A673 (cell line): ENCODE measurements around the gene GPATCH2L. TPM values are rescaled to one million over a fixed set of nuclear protein-coding genes. Genes with fewer than 3 reads are reported as not detected.

Experiments used
- BruUV-seq: library from RNA; stranded (reverse); fragments of 400-500 nt; replicated peaks from 2 replicates; lab custom pipeline; 2021; lab: Mats Ljungman, UMichigan
- CTCF ChIA-PET: fragments of 300-600 bp; sonication (Branson Sonifier 250); formaldehyde crosslinking; loops from one replicate; lab custom pipeline; 2022; ENCODE audit warnings: antibody characterized with exemption; lab: Charles Lee
- POLR2A ChIA-PET: fragments of 300-600 bp; sonication (Branson Sonifier 250); formaldehyde crosslinking; loops from one replicate; lab custom pipeline; 2022; ENCODE audit warnings: antibody characterized with exemption; ENCODE audit not compliant: low non-redundant PET; lab: Charles Lee
- DNase-seq: peaks from one replicate; pipeline ENCODE4 v3.0.0-alpha.2; 2015; ENCODE audit warnings: low spot score
- H3K27ac ChIP-seq: fragments of 200-600 bp; sonication (generic); 2 replicates; pipeline ENCODE4 v1.5.1; 2016; ENCODE audit warnings: mixed run types, low read depth, mild to moderate bottlenecking, mixed read lengths, antibody characterized with exemption, low read length; ENCODE audit not compliant: poor library complexity, severe bottlenecking
- H3K27me3 ChIP-seq: fragments of 200-600 bp; sonication (generic); replicated peaks from 2 replicates; pipeline ENCODE4 v1.6.1; 2017; ENCODE audit warnings: mixed run types, low read depth, mild to moderate bottlenecking, mixed read lengths, antibody characterized with exemption, low read length; ENCODE audit not compliant: insufficient read depth, poor library complexity
- H3K36me3 ChIP-seq: fragments of 200-600 bp; sonication (generic); 2 replicates; pipeline ENCODE4 v1.6.1; 2016; ENCODE audit warnings: mixed run types, mild to moderate bottlenecking, mixed read lengths, antibody characterized with exemption, low read length; ENCODE audit not compliant: insufficient read depth, poor library complexity, severe bottlenecking
- H3K4me1 ChIP-seq: fragments of 200-600 bp; sonication (generic); 2 replicates; pipeline ENCODE4 v1.6.1; 2017; ENCODE audit warnings: mixed run types, mild to moderate bottlenecking, mixed read lengths, antibody characterized with exemption, low read length; ENCODE audit not compliant: insufficient read depth, poor library complexity, severe bottlenecking
- H3K4me3 ChIP-seq: fragments of 200-600 bp; sonication (generic); 2 replicates; pipeline ENCODE4 v1.5.1; 2016; ENCODE audit warnings: low read depth, mixed run types, mild to moderate bottlenecking, mixed read lengths, low read length; ENCODE audit not compliant: poor library complexity, severe bottlenecking
- H3K9me3 ChIP-seq: fragments of 200-600 bp; sonication (generic); 2 replicates; pipeline ENCODE4 v1.6.1; 2016; ENCODE audit warnings: mixed run types, low read depth, mild to moderate bottlenecking, mixed read lengths, antibody characterized with exemption, low read length; ENCODE audit not compliant: poor library complexity, severe bottlenecking
- EZH2 ChIP-seq: fragments of 200-600 bp; sonication (generic); IDR thresholded peaks from 2 replicates; pipeline ENCODE4 v1.6.1; 2017; ENCODE audit warnings: borderline replicate concordance, low read depth, mild to moderate bottlenecking, mixed read lengths, antibody characterized with exemption, low read length; ENCODE audit not compliant: poor library complexity, severe bottlenecking
- intact Hi-C: fragments of 100-400 bp; cut with micrococcal nuclease; formaldehyde crosslinking; loops from one replicate; pipeline ENCODE4 v1.10.0; 2022; ENCODE audit not compliant: unreplicated experiment
- total RNA-seq: library from RNA; stranded (reverse); gene quantifications from 2 replicates; pipeline ENCODE4 v1.2.3, GENCODE V29; 2021
- TF ChIP-seq, protein P1 (sequence below): fragments of 300-800, 200-600 bp; sonication (generic); conservative IDR thresholded peaks from 2 replicates; pipeline ENCODE4 v1.5.1; 2017; ENCODE audit warnings: low read depth, mild to moderate bottlenecking, antibody characterized with exemption, low read length, moderate library complexity, mixed read lengths

Gene GPATCH2L
- total RNA-seq, 1 experiment from 2014 or later = 60.3 TPM

DNA sequence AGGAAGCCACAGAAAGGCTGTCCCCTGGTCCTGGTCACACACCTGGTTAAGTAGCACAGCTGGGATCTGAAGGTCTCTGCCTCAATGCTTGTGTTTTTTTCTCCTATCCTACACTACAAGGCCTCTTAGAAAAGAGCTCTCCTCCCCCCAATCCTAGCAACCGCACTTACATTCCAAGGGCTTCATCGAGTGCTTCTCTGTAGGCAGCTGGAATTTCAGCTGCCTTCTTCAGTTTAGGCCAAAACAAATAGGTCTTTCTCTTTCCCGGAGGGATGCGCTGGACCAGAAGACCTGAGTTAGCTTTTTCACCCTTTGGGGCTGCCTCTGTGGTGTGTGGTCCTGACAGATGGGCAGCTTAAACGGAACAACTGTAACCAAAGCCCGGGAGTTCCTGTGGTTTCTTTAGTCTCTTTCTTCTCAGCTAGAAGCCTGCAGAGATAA lies 109.7 kb downstream of the GPATCH2L start:
- intact Hi-C loops = no loop called here
- H3K4me3 ChIP-seq = no peak overlapping the region
- peaks cover 3% of the 10 kb centered on the region for H3K27me3 ChIP-seq
- no peak overlapping the region for H3K27ac ChIP-seq
- H3K36me3 ChIP-seq = no peaks in the 10 kb centered on the region
- DNase-seq = no peak
- ChIA-PET POLR2A (interaction anchor here (0.5 kb wide), 1 partner anchor 123 kb away, joined by 9 read pairs; no protein-coding TSS in a partner anchor), CTCF (no interaction called here)
- TF ChIP-seq, protein P1, sequence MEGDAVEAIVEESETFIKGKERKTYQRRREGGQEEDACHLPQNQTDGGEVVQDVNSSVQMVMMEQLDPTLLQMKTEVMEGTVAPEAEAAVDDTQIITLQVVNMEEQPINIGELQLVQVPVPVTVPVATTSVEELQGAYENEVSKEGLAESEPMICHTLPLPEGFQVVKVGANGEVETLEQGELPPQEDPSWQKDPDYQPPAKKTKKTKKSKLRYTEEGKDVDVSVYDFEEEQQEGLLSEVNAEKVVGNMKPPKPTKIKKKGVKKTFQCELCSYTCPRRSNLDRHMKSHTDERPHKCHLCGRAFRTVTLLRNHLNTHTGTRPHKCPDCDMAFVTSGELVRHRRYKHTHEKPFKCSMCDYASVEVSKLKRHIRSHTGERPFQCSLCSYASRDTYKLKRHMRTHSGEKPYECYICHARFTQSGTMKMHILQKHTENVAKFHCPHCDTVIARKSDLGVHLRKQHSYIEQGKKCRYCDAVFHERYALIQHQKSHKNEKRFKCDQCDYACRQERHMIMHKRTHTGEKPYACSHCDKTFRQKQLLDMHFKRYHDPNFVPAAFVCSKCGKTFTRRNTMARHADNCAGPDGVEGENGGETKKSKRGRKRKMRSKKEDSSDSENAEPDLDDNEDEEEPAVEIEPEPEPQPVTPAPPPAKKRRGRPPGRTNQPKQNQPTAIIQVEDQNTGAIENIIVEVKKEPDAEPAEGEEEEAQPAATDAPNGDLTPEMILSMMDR = no peak
- TF ChIP-seq EZH2 = no peak
- BruUV-seq = no TSS peak
- peaks cover 11% of the 10 kb centered on the region for H3K4me1 ChIP-seq
- H3K9me3 ChIP-seq = no peaks in the 10 kb centered on the region

- POLR2A ChIA-PET = no interaction called here
- no peak for TF ChIP-seq EZH2
- TF ChIP-seq, protein P1 = no peak
These were observed 110.9 kb downstream of the GPATCH2L start for GRCh38 chr14:76262641-76263040.

More at GRCh38 chr14:76262641-76263040, 110.9 kb downstream of the GPATCH2L start:
- Histone ChIP-seq H3K27me3 (peaks cover 3% of the 10 kb centered on the region), H3K36me3 (no peaks in the 10 kb centered on the region), H3K4me1 (peaks cover 1% of the 10 kb centered on the region), H3K4me3 (no peak overlapping the region), H3K27ac (no peak overlapping the region), H3K9me3 (no peaks in the 10 kb centered on the region)
- DNase-seq = no peak
- BruUV-seq = no TSS peak
- intact Hi-C loops = no loop called here
- CTCF ChIA-PET = no interaction called here

Other genes starting within 250 kb of the GPATCH2L start
- gene TGFB3, start 169.9 kb upstream of the GPATCH2L start, total RNA-seq = 11.6 and 12.8 TPM in 2 replicates
- gene IFT43, start 166.2 kb upstream of the GPATCH2L start, total RNA-seq = 20.3 and 31.1 TPM in 2 replicates
- 0.47 and 1.2 TPM in 2 replicates for gene ESRRB, start 224.2 kb downstream of the GPATCH2L start, total RNA-seq